Loucy (cell line): ENCODE results near the gene SLAMF6.

Source experiments
- H2AFZ ChIP-seq: fragments of 200-600 bp; sonication (generic); 2 replicates; pipeline ENCODE4 v1.6.0; 2016; ENCODE audit warnings: antibody characterized with exemption, mild to moderate bottlenecking, low read length, moderate library complexity
- H3F3A ChIP-seq: fragments of 200-600 bp; 2 replicates; pipeline ENCODE4 v1.6.0; 2016; ENCODE audit warnings: antibody characterized with exemption, low read depth, mild to moderate bottlenecking
- H3K27me3 ChIP-seq: fragments of 200-600 bp; sonication (generic); 2 replicates; pipeline ENCODE4 v1.6.1; 2014; ENCODE audit warnings: low read length, mild to moderate bottlenecking; ENCODE audit not compliant: insufficient read depth, poor library complexity, severe bottlenecking
- H3K36me3 ChIP-seq: fragments of 200-600 bp; sonication (generic); 2 replicates; pipeline ENCODE4 v1.6.1; 2016; ENCODE audit warnings: low read length; ENCODE audit not compliant: insufficient read depth
- H3K4me1 ChIP-seq: fragments of 200-600 bp; sonication (generic); 2 replicates; pipeline ENCODE4 v1.5.1; 2014; ENCODE audit warnings: low read length, mild to moderate bottlenecking; ENCODE audit not compliant: insufficient read depth, poor library complexity, severe bottlenecking
- H3K4me2 ChIP-seq: fragments of 200-600 bp; sonication (generic); 2 replicates; pipeline ENCODE4 v1.6.0; 2014; ENCODE audit warnings: antibody characterized with exemption, low read length, low read depth, mild to moderate bottlenecking; ENCODE audit not compliant: poor library complexity, severe bottlenecking
- H3K4me3 ChIP-seq: fragments of 200-600 bp; sonication (generic); 2 replicates; pipeline ENCODE4 v1.5.1; 2014; ENCODE audit warnings: low read length, mild to moderate bottlenecking, mixed read lengths; ENCODE audit not compliant: poor library complexity, severe bottlenecking
- H3K79me2 ChIP-seq: fragments of 200-600 bp; sonication (generic); 2 replicates; pipeline ENCODE4 v1.6.1; 2014; ENCODE audit warnings: low read length; ENCODE audit not compliant: insufficient read depth
- H3K9ac ChIP-seq: fragments of 200-600 bp; sonication (generic); 2 replicates; pipeline ENCODE4 v1.6.0; 2014; ENCODE audit warnings: mild to moderate bottlenecking, low read depth, low read length, moderate library complexity; ENCODE audit not compliant: poor library complexity, severe bottlenecking
- H3K9me2 ChIP-seq: fragments of 200-600 bp; sonication (generic); replicated peaks from 2 replicates; pipeline ENCODE4 v1.6.1; 2016; ENCODE audit warnings: low read depth, low read length, mixed read lengths
- H3K9me3 ChIP-seq: fragments of 200-600 bp; sonication (generic); 2 replicates; pipeline ENCODE4 v1.6.1; 2014; ENCODE audit warnings: mild to moderate bottlenecking, antibody characterized with exemption, low read length, low read depth; ENCODE audit not compliant: insufficient read depth
- H4K20me1 ChIP-seq: fragments of 200-600 bp; sonication (generic); 2 replicates; pipeline ENCODE4 v1.6.0; 2014; ENCODE audit warnings: antibody characterized with exemption, low read length, mild to moderate bottlenecking; ENCODE audit not compliant: insufficient read depth, poor library complexity, severe bottlenecking
- EZH2phosphoT487 ChIP-seq: fragments of 200-600 bp; IDR thresholded peaks from 2 replicates; pipeline ENCODE4 v1.6.1; 2018; ENCODE audit warnings: antibody characterized with exemption, mild to moderate bottlenecking, moderate library complexity, borderline replicate concordance
- TF ChIP-seq, protein P1 (sequence below): fragments of 200-600 bp; sonication (generic); conservative IDR thresholded peaks from 2 replicates; pipeline ENCODE4 v1.5.1; 2014; ENCODE audit warnings: mild to moderate bottlenecking, antibody characterized with exemption, low read length

Gene SLAMF6

GRCh38 chr1:160504651-160505050, 18.4 kb downstream of the SLAMF6 start:
- no peak overlapping the region for H3K9ac ChIP-seq
- H3F3A ChIP-seq: no peaks in the 10 kb centered on the region
- TF ChIP-seq EZH2phosphoT487: no peak
- TF ChIP-seq, protein P1, sequence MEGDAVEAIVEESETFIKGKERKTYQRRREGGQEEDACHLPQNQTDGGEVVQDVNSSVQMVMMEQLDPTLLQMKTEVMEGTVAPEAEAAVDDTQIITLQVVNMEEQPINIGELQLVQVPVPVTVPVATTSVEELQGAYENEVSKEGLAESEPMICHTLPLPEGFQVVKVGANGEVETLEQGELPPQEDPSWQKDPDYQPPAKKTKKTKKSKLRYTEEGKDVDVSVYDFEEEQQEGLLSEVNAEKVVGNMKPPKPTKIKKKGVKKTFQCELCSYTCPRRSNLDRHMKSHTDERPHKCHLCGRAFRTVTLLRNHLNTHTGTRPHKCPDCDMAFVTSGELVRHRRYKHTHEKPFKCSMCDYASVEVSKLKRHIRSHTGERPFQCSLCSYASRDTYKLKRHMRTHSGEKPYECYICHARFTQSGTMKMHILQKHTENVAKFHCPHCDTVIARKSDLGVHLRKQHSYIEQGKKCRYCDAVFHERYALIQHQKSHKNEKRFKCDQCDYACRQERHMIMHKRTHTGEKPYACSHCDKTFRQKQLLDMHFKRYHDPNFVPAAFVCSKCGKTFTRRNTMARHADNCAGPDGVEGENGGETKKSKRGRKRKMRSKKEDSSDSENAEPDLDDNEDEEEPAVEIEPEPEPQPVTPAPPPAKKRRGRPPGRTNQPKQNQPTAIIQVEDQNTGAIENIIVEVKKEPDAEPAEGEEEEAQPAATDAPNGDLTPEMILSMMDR: no peak
- no peaks in the 10 kb centered on the region for H3K36me3 ChIP-seq
- no peaks in the 10 kb centered on the region for H3K9me2 ChIP-seq
- H3K4me3 ChIP-seq: no peak overlapping the region
- H3K79me2 ChIP-seq: no peaks in the 10 kb centered on the region
- no peaks in the 10 kb centered on the region for H3K27me3 ChIP-seq
- no peaks in the 10 kb centered on the region for H4K20me1 ChIP-seq
- H3K9me3 ChIP-seq: peaks cover 10% of the 10 kb centered on the region; the same call in 1 of the 2 replicates
- H3K4me2 ChIP-seq: no peak overlapping the region
- H3K4me1 ChIP-seq: no peaks in the 10 kb centered on the region
- H2AFZ ChIP-seq: no peak overlapping the region

GRCh38 chr1:160503087-160503486, 20.0 kb downstream of the SLAMF6 start:
- Histone ChIP-seq H3K4me1 (no peaks in the 10 kb centered on the region), H2AFZ (no peak overlapping the region), H3K4me3 (no peak overlapping the region), H4K20me1 (no peaks in the 10 kb centered on the region), H3K79me2 (no peaks in the 10 kb centered on the region), H3K9me3 (peaks cover 20% of the 10 kb centered on the region; the same call in 1 of the 2 replicates), H3K27me3 (no peaks in the 10 kb centered on the region), H3K4me2 (no peak overlapping the region), H3K9ac (no peak overlapping the region), H3K9me2 (no peaks in the 10 kb centered on the region), H3K36me3 (no peaks in the 10 kb centered on the region), H3F3A (no peaks in the 10 kb centered on the region)
- TF ChIP-seq, protein P1: no peak
- TF ChIP-seq EZH2phosphoT487: no peak

- no peak overlapping the region for H2AFZ ChIP-seq
- no peaks in the 10 kb centered on the region for H3K9me2 ChIP-seq
- H3K4me3 ChIP-seq: no peak overlapping the region
- no peaks in the 10 kb centered on the region for H3K79me2 ChIP-seq
- H3K4me2 ChIP-seq: no peak overlapping the region
- TF ChIP-seq, protein P1: no peak
- TF ChIP-seq EZH2phosphoT487: no peak
- no peaks in the 10 kb centered on the region for H3K27me3 ChIP-seq
- H3K36me3 ChIP-seq: no peaks in the 10 kb centered on the region
- H3F3A ChIP-seq: no peaks in the 10 kb centered on the region
- H3K4me1 ChIP-seq: no peaks in the 10 kb centered on the region
- H3K9ac ChIP-seq: no peak overlapping the region
- H4K20me1 ChIP-seq: no peaks in the 10 kb centered on the region
- peaks cover 12% of the 10 kb centered on the region; the same call in 1 of the 2 replicates for H3K9me3 ChIP-seq
These were observed 22.6 kb downstream of the SLAMF6 start for GRCh38 chr1:160500321-160500990.
